SK-N-SH (cell line): ENCODE measurements around the gene BEX5. TPM values are rescaled to one million over a fixed set of nuclear protein-coding genes. Genes with fewer than 3 reads are reported as not detected.
"Not testable (repeated sequence)": the region's sequence is repeated elsewhere in the genome, so short reads cannot be mapped to it uniquely, and the experiment has no call there.

Experiments
- CTCF ChIA-PET: fragments of 300-600, 350-600 bp; formaldehyde crosslinking; extraction: SDS; loops from one replicate; lab custom pipeline; 2021; lab: Yijun Ruan, JAX
- POLR2A ChIA-PET: fragments of 350-600 bp; sonication (Branson Sonifier 250); formaldehyde crosslinking; extraction: SDS; loops from one replicate; lab custom pipeline; 2020; ENCODE audit warnings: antibody characterized with exemption, inconsistent platforms; lab: Yijun Ruan, JAX
- DNase-seq: peaks from one replicate; pipeline ENCODE4 v3.0.0; 2012
- H2AFZ ChIP-seq: fragments of 200-600 bp; sonication (generic); 2 replicates; pipeline ENCODE4 v1.8.1; 2016; ENCODE audit warnings: antibody characterized with exemption, mild to moderate bottlenecking, low read depth
- H3F3A ChIP-seq: fragments of 200-600 bp; sonication (generic); replicated peaks from 2 replicates; pipeline ENCODE3; 2016; ENCODE audit warnings: antibody characterized with exemption, mild to moderate bottlenecking; ENCODE audit not compliant: insufficient read depth
- H3K27ac ChIP-seq, 2 experiments: fragments of 200-500 bp in 1 of 2; fragments of 200-600 bp in 1 of 2; sonication (Bioruptor generic) in 1 of 2; sonication (generic), shearing (Covaris generic) in 1 of 2; 2 replicates each; pipeline versions ENCODE4 v1.5.1 to v1.6.1; 2014 to 2016; ENCODE audit warnings: low read depth in 2 of 2, inconsistent platforms in 1 of 2, low read length in 1 of 2, mild to moderate bottlenecking in 1 of 2, mixed read lengths in 1 of 2
- H3K27me3 ChIP-seq: fragments of 200-600 bp; sonication (generic), shearing (Covaris generic); 2 replicates; pipeline ENCODE4 v1.6.1; 2016; ENCODE audit warnings: mixed run types; ENCODE audit not compliant: insufficient read depth
- H3K36me3 ChIP-seq, 2 experiments: fragments of 200-500 bp in 1 of 2; fragments of 200-600 bp in 1 of 2; sonication (Bioruptor generic) in 1 of 2; sonication (generic) in 1 of 2; replicated peaks in 1 of 2; 2 replicates each; pipeline versions ENCODE3 to v1.5.1; 2014 to 2016; ENCODE audit warnings: low read length in 1 of 2, mild to moderate bottlenecking in 1 of 2; ENCODE audit not compliant: insufficient read depth in 2 of 2, control insufficient read depth in 1 of 2
- H3K4me1 ChIP-seq, 2 experiments: fragments of 200-500 bp in 1 of 2; fragments of 200-600 bp in 1 of 2; sonication (Bioruptor generic) in 1 of 2; sonication (generic), shearing (Covaris generic) in 1 of 2; 2 replicates each; pipeline versions ENCODE4 v1.5.1 to v1.6.1; 2014 to 2016; ENCODE audit warnings: low read depth in 1 of 2, low read length in 1 of 2, mixed run types in 1 of 2; ENCODE audit not compliant: insufficient read depth in 2 of 2, control insufficient read depth in 1 of 2
- H3K4me2 ChIP-seq: fragments of 200-600 bp; sonication (generic), shearing (Covaris generic); 2 replicates; pipeline ENCODE4 v1.6.1; 2017; ENCODE audit warnings: mixed run types
- H3K4me3 ChIP-seq, 2 experiments: fragments of 200-500 bp in 1 of 2; fragments of 200-600 bp in 1 of 2; sonication (Bioruptor generic) in 1 of 2; sonication (generic), shearing (Covaris generic) in 1 of 2; 2 replicates each; pipeline versions ENCODE4 v1.5.1 to v1.8.1; 2014 to 2016; ENCODE audit warnings: low read depth in 2 of 2, inconsistent platforms in 1 of 2, low read length in 1 of 2, mild to moderate bottlenecking in 1 of 2, mixed read lengths in 1 of 2, moderate library complexity in 1 of 2
- H3K79me2 ChIP-seq: fragments of 200-600 bp; sonication (generic); 2 replicates; pipeline ENCODE4 v1.8.1; 2017; ENCODE audit warnings: mild to moderate bottlenecking; ENCODE audit not compliant: insufficient read depth
- H3K9ac ChIP-seq: fragments of 200-600 bp; sonication (generic); 2 replicates; pipeline ENCODE4 v1.6.1; 2017; ENCODE audit warnings: mixed run types
- H3K9me2 ChIP-seq: fragments of 200-600 bp; sonication (generic); 2 replicates; pipeline ENCODE4 v1.6.1; 2017; ENCODE audit warnings: mixed run types
- H3K9me3 ChIP-seq: fragments of 200-600 bp; sonication (generic); 2 replicates; pipeline ENCODE4 v1.6.1; 2017; ENCODE audit warnings: mixed run types, mild to moderate bottlenecking, moderate library complexity
- H4K20me1 ChIP-seq: fragments of 200-600 bp; sonication (generic); 2 replicates; pipeline ENCODE4 v1.6.1; 2017; ENCODE audit warnings: mild to moderate bottlenecking, mixed run types; ENCODE audit not compliant: insufficient read depth
- CTCF ChIP-seq: fragments of 200-600 bp; sonication (generic); IDR thresholded peaks from 2 replicates; pipeline ENCODE4 v1.6.1; 2017; ENCODE audit warnings: antibody characterized with exemption, mild to moderate bottlenecking, moderate library complexity
- PBX3 ChIP-seq: IDR thresholded peaks from 2 replicates; pipeline ENCODE4; 2012
- WGBS: methylation state at CpG from one replicate; pipeline ENCODE4 v1.1.6; 2017; ENCODE audit warnings: low lambda C conversion rate; 5-methylcytosine and 5-hydroxymethylcytosine counted together
- polyA plus RNA-seq, 3 experiments: library from polyadenylated mRNA; depleted of rRNA; stranded (reverse); fragments of >200 nt; gene quantifications; 2 replicates each; pipeline ENCODE4 v1.2.3, GENCODE V29; 2012

The BEX5 gene
- polyA plus RNA-seq, 1 of the 3 experiments (the other 2 are of a cell fraction): 0.12 TPM

GRCh38 chrX:102154218-102154860 is 1.4 kb downstream of the BEX5 start:
- Histone ChIP-seq H3K9me2 (no peaks in the 10 kb centered on the region), H3F3A (no peaks in the 10 kb centered on the region), H3K27me3 (peaks cover 13% of the 10 kb centered on the region; the same call in 1 of the 2 replicates), H3K9ac (no peak overlapping the region), H3K4me3 (no peak overlapping the region), H3K27ac (no peak overlapping the region), H3K4me1 (no peaks in the 10 kb centered on the region), H3K79me2 (no peaks in the 10 kb centered on the region), H2AFZ (no peak overlapping the region), H3K36me3 (no peaks in the 10 kb centered on the region), H3K9me3 (no peaks in the 10 kb centered on the region), H4K20me1 (no peaks in the 10 kb centered on the region), H3K4me2 (no peak overlapping the region)
- TF ChIP-seq PBX3: no peak
- peak; percentile 44; the same call in 1 of the 2 replicates for TF ChIP-seq CTCF
- ChIA-PET CTCF (interaction anchor here (0.6 to 2.0 kb wide), 4 partner anchors 9 to 79 kb away, joined by 3 to 7 read pairs (median 3); no protein-coding TSS in a partner anchor), POLR2A (no interaction called here)
- WGBS: 13% methylated on average over 11 of the region's 11 CpGs
- peak; percentile 16 for DNase-seq

GRCh38 chrX:102142274-102142673 is 13.5 kb downstream of the BEX5 start, which contains the start of gene TCEAL6:
TSS of gene TCEAL6 (minus strand) at chrX:102142481.
- POLR2A ChIA-PET, H3K4me3 ChIP-seq, H3K36me3 ChIP-seq, H3K4me1 ChIP-seq, H2AFZ ChIP-seq, H3K27me3 ChIP-seq, H3K9ac ChIP-seq, H3K4me2 ChIP-seq, H3K27ac ChIP-seq, H3K9me2 ChIP-seq, H3K79me2 ChIP-seq, CTCF ChIA-PET, H4K20me1 ChIP-seq, H3K9me3 ChIP-seq, H3F3A ChIP-seq: not testable (repeated sequence)
- DNase-seq: peak; percentile 48
- 7% methylated on average over 4 of the region's 31 CpGs for WGBS

- H3K9me3 ChIP-seq, CTCF ChIA-PET, H2AFZ ChIP-seq, H3K27me3 ChIP-seq, H3K36me3 ChIP-seq, H3K9ac ChIP-seq, H3K4me2 ChIP-seq, POLR2A ChIA-PET, H3K9me2 ChIP-seq, H3K4me1 ChIP-seq, H4K20me1 ChIP-seq, H3K4me3 ChIP-seq, H3F3A ChIP-seq, DNase-seq, H3K27ac ChIP-seq, H3K79me2 ChIP-seq: not testable (repeated sequence)
- 52% methylated on average over 16 of the region's 19 CpGs for WGBS
These were observed 14.1 kb downstream of the BEX5 start for GRCh38 chrX:102141631-102142030.

GRCh38 chrX:102140876-102141275 is 14.9 kb downstream of the BEX5 start:
- H3K9ac ChIP-seq, CTCF ChIA-PET, H3K4me1 ChIP-seq, H3K4me2 ChIP-seq, H4K20me1 ChIP-seq, POLR2A ChIA-PET, DNase-seq, H3K4me3 ChIP-seq, H3K79me2 ChIP-seq, H2AFZ ChIP-seq, H3K36me3 ChIP-seq, H3K27me3 ChIP-seq, H3K9me2 ChIP-seq, H3K9me3 ChIP-seq, H3F3A ChIP-seq, H3K27ac ChIP-seq: not testable (repeated sequence)
- 56% methylated on average over 16 of the region's 16 CpGs for WGBS
